GM19467 (cell line): ENCODE data around the gene PTPRE.

Experiments used
- ATAC-seq: cut with Tn5 transposase; IDR thresholded peaks from one replicate; pipeline ENCODE4 v1.9.1; 2021; ENCODE audit warnings: mild to moderate bottlenecking, moderate library complexity; ENCODE audit not compliant: unreplicated experiment

PTPRE gene

GRCh38 chr10:127923646-127924045 is 16.7 kb downstream of the PTPRE start:
- no peak for ATAC-seq

DNA sequence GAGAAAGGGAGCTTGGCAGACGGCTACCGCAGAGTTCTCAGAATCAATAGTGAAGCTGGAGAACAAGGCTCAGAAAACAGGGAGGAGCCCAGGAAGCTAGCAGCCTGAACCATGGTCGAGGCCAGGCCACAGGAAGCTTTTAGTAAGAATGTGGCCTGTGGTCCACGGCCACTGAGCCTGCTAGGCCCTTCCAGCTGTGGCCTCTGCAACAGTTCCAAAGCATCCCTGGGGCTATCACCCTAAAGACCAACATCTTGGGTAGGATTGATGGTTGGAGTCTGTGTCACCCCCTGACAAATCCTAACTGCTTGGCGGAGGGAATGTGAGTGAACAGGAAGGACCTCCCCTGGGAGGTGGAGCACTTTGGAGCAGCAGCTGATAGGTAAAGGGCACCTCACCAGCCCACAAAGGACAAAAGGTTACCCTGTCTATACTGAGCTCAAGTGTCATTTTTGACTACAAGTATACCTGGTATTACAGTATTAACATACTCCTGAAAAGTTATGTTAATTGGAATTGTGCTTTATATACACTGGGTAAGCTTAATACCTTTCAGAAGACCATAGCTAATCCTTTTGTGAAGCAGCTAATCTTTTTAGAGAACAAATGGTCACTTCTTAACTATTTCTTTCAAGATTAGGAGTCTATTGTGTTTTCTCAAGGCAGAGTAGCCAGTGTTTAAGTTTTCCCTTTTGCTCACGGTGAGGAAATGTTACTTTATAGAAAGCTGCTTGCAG is 18.7 kb downstream of the PTPRE start:
- ATAC-seq: no peak

GRCh38 chr10:127926455-127926854 is 19.6 kb downstream of the PTPRE start:
- ATAC-seq: no peak

GRCh38 chr10:127928021-127928806 is 21.3 kb downstream of the PTPRE start:
- ATAC-seq: no peak

DNA sequence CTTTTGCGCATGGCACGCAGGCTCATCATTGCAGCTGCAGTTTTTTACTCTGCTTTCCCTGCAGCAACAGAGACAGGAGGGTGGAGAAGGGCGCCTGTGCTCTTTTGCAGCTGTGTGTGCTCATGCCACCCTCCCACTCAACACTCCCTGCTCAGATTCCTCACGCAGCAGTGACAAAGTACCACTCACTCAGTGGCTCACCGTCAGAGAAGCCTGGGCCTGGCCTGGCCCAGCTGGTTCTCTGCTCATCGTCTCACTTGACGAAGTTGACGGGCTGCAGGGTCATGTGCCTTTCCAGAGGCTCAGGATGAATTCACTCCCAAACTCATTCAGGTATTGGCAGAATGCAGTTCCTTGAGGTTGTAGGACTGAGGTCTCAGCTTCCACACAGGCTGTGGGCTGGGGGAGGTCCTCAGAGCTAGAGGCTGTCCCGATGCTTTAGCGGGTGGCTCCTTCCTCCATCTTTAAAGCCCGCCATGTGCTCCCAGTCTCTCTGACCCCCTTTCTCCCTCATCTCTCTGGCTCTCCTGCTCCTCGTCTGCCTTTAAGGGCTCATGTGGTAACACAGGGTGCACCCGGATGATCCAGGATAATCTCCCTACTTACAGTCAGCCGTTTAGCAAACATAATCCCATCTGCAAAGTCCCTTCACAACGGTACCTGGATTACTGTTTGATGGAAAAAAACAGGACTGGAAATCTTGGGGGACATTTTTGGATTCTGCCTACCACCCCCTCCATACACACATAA is 25.8 kb downstream of the PTPRE start:
- ATAC-seq: no peak

GRCh38 chr10:127933271-127933670 is 26.4 kb downstream of the PTPRE start:
- ATAC-seq: no peak

GRCh38 chr10:127934383-127934782 is 27.5 kb downstream of the PTPRE start:
- ATAC-seq: no peak

- ATAC-seq: no peak
These were observed 28.2 kb downstream of the PTPRE start for GRCh38 chr10:127935071-127935561.

- no peak for ATAC-seq
These were observed 30.2 kb downstream of the PTPRE start for GRCh38 chr10:127937069-127937468.

GRCh38 chr10:127937915-127938463 is 31.1 kb downstream of the PTPRE start:
- ATAC-seq: no peak

DNA sequence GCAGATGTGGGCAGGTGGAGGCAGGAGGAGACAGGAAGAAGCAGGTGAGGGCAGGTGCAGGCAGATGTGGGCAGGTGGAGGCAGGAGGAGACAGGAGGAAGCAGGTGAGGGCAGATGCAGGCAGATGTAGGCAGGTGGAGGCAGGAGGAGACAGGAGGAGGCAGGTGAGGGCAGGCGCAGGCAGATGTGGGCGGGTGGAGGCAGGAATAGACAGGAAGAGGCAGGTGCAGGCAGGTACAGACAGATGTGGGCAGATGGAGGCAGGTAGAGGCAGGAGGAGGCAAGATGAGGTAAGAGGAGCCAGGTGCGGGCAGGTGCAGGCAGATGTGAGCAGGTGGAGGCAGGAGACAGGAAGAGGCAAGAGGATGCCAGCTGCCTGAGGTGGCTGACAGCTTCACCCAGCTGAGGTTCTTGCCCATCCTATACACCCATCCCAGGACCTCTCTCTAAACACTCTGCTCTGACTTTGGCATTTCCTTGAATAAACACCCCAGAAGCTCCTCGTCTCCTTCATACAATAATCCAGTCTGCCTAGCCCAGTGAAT is 33.0 kb downstream of the PTPRE start:
- ATAC-seq: no peak

DNA sequence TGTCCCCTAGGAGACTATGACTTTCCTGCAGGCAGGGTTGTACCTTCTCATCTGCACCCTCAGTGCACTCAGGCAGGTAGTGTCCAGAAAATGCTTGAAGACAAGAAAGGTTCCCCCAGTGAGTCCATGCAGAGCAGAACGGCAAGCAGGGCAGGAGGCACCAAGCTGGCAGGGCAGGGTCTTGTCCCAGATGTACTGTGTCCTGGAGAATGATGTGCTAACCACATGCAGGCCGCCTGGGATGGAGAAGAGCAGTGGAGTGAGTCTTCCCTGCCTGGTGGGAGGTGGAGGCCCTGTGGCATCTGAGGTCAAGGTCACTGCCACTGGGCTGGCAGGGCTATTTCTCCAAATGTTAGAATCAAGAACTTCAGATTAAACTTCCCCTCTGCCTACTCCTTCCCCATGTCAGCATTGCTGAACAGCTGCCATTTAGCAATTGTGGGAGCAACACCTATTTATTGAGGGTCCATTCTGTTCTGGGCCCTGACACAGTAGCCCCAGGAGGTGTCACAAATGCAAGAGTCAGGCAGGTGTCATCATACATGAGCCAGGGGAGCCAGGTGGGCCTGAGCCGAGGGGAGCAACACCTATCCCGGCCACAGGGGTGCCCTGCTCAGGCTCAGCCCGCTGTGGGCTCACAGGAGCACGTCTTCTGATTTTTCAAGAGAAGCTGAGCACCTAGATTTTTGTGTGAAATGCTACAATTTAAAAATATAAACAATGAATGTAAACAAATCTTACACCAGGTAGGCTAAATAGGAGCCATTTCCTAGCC is 34.1 kb downstream of the PTPRE start:
- ATAC-seq: no peak

DNA sequence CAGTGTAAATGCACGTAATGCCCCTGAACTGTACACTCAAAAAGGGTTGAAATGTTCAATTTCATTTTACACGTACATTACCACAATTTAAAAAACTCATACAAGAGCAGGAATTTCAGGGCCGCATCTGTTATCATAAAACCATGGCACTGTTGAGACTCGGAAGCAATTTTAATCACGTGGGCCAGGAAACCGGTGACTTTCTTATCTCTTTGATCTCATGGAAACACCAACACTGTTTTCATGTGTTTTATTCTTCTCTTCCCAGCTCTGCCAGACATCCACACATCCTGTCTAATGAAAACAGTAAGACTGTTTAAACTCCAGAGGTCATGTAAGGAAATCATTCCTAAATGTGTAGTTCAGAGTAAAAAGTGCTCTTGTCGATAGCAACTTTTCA is 35.9 kb downstream of the PTPRE start:
- no peak for ATAC-seq

DNA sequence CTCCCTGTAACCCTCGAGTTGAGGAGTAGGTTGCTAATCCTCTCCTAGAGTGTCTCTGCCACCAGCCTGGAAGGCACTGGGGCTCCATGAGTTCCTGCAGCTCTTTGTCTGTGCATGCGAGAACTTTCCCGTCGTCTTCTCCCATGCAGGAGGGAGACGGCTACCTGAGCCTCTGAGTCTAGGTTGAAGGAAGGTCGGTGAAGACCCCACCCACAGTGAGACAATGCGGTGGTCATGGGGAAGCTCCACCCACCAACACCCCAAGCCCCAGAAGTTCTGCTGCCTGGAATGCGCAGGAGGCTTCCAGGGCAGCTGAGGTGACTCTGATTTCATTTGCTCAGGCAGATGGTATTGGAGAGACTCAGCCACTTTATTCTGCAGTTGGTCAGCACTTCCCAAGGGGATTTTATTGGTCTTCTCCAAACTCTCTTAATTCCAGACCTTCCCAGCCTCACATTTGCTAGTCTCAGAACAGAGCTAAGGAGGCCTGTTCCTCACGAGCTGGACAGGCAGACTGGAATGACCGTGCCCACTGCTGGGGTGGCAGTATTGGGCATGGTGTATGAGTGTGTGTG is 36.5 kb downstream of the PTPRE start:
- no peak for ATAC-seq

DNA sequence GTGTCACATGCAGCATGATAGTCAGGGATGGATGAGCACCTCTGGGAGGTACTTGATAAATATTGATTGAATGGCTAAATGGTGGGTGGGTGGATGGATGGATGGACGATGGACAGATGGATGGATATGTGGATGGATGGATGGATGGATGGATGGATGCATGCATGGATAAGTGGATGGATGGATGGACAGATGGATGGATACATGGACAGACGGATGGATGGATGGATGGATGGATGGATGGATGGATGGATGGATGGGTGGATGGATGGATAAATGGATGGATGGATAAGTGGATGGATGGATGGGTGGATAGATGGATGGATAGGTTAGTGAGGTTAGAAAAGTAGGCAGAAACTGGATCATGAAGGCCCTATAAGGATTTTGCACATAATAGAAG is 37.4 kb downstream of the PTPRE start:
- ATAC-seq: no peak

- ATAC-seq: no peak
These were observed 38.4 kb downstream of the PTPRE start for GRCh38 chr10:127945341-127945758.

DNA sequence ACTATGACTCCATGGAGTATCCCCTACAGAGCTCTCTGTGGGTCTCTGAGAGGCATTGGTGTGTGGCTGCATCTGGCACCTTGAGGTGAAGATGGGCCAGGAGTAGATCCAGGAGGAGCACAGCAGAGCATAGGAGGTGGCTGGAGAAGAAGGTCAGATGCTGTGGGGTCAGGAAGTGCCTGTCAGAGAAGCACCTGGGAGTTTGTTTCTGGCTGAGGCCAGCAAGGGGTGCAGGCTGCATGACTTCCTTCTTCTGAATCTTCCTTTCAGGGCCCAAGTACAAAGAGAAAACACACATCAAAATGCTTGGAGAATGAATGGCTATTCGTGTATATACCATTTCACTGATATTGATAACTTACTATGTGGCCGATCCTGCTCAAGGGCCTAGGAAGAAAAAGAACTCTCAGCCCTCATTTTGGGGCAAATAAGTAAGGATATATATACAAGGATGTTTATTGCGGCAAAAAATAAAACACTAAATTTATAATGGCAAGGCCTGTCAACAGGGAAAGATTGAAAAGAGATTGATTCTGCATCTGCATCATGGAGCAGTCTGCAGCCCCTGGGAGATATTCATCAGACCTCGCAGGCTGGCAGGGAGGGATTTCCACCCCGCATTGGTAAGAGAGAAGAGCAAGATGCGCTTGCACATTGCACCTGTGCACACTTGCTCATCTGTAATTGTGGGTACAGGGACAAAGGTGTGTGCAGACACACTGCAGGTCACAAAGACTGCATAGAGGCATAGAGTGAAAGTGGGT is 39.2 kb downstream of the PTPRE start:
- no peak for ATAC-seq

DNA sequence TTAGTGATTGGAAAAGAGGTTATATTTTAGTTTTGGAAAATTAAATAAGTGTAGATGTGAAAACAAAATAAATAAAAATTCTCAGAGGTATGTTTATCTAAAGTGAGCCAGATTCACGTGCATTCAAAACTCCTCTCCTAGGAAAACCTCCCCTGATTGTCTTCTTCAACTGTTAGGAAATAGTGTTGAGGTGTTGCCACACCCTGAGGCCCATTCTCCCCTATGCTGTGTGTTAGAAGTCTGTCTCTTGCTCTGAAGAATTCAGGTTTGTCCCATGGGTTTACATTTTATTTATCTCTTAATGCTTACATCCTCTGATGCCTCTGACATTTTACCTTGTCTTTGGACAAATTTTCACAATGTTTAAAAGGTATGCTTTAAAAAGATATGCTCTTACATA is 40.3 kb downstream of the PTPRE start:
- ATAC-seq: no peak

- no peak for ATAC-seq
These were observed 41.9 kb downstream of the PTPRE start for GRCh38 chr10:127948791-127949190.
